ENCODE measurements around the gene AKAP8.

The AKAP8 gene

GRCh38 chr19:15316498-15316897, 63.1 kb downstream of the AKAP8 start:
- H3K4me1 ChIP-seq (ENCODE audit: insufficient read depth, low read length, poor library complexity, severe bottlenecking): peaks cover 2% of the 10 kb centered on the region

GRCh38 chr19:15315101-15315500, 64.5 kb downstream of the AKAP8 start:
- H3F3A ChIP-seq (ENCODE audit: low read depth): no peaks in the 10 kb centered on the region
- no peak overlapping the region for H3K4me2 ChIP-seq (ENCODE audit: low read depth, low read length, poor library complexity, severe bottlenecking)

More at GRCh38 chr19:15316498-15316897, 63.1 kb downstream of the AKAP8 start:
- Histone ChIP-seq H2AFZ (ENCODE audit: low read length) (no peak overlapping the region), H3K4me2 (ENCODE audit: low read depth, low read length, poor library complexity, severe bottlenecking) (no peak overlapping the region), H3K79me2 (ENCODE audit: insufficient read depth, low read length) (peaks cover 100% of the 10 kb centered on the region), H3K9me3 (ENCODE audit: insufficient read depth, low read depth, low read length) (no peaks in the 10 kb centered on the region), H3K4me3 (ENCODE audit: low read length, poor library complexity, severe bottlenecking) (no peak overlapping the region), H4K20me1 (ENCODE audit: insufficient read depth, low read length, poor library complexity, severe bottlenecking) (peaks cover 94% of the 10 kb centered on the region), H3K36me3 (ENCODE audit: insufficient read depth, low read length) (0 out of 2 replicates have a peak, but pooled peaks cover 4% of the 10 kb centered on the region), H3K9ac (ENCODE audit: low read depth, low read length, poor library complexity, severe bottlenecking) (no peak overlapping the region), H3K9me2 (replicated peaks; ENCODE audit: low read depth, low read length) (no peaks in the 10 kb centered on the region), H3F3A (ENCODE audit: low read depth) (no peaks in the 10 kb centered on the region), H3K27me3 (ENCODE audit: insufficient read depth, low read length, poor library complexity, severe bottlenecking) (no peaks in the 10 kb centered on the region)
- no peak for TF ChIP-seq EZH2phosphoT487 (IDR thresholded peaks at IDR 0.05; ENCODE audit: borderline replicate concordance)
- no peak for TF ChIP-seq CTCF (conservative IDR thresholded peaks at IDR 0.05; ENCODE audit: low read length)

GRCh38 chr19:15313649-15314279, 65.8 kb downstream of the AKAP8 start:
- H3K9ac ChIP-seq (ENCODE audit: low read depth, low read length, poor library complexity, severe bottlenecking): no peak overlapping the region
- H4K20me1 ChIP-seq (ENCODE audit: insufficient read depth, low read length, poor library complexity, severe bottlenecking): peaks cover 90% of the 10 kb centered on the region
- TF ChIP-seq EZH2phosphoT487 (IDR thresholded peaks at IDR 0.05; ENCODE audit: borderline replicate concordance): no peak
- no peak for TF ChIP-seq CTCF (conservative IDR thresholded peaks at IDR 0.05; ENCODE audit: low read length)
- no peaks in the 10 kb centered on the region for H3K9me2 ChIP-seq (replicated peaks; ENCODE audit: low read depth, low read length)
- no peak overlapping the region for H3K4me2 ChIP-seq (ENCODE audit: low read depth, low read length, poor library complexity, severe bottlenecking)
- no peak overlapping the region for H3K4me3 ChIP-seq (ENCODE audit: low read length, poor library complexity, severe bottlenecking)
- no peaks in the 10 kb centered on the region for H3K4me1 ChIP-seq (ENCODE audit: insufficient read depth, low read length, poor library complexity, severe bottlenecking)
- no peaks in the 10 kb centered on the region for H3F3A ChIP-seq (ENCODE audit: low read depth)
- no peaks in the 10 kb centered on the region for H3K27me3 ChIP-seq (ENCODE audit: insufficient read depth, low read length, poor library complexity, severe bottlenecking)
- no peak overlapping the region for H2AFZ ChIP-seq (ENCODE audit: low read length)
- H3K79me2 ChIP-seq (ENCODE audit: insufficient read depth, low read length): peaks cover 100% of the 10 kb centered on the region
- no peaks in the 10 kb centered on the region for H3K9me3 ChIP-seq (ENCODE audit: insufficient read depth, low read depth, low read length)
- 0 out of 2 replicates have a peak, but pooled peaks cover 4% of the 10 kb centered on the region for H3K36me3 ChIP-seq (ENCODE audit: insufficient read depth, low read length)

More at GRCh38 chr19:15315101-15315500, 64.5 kb downstream of the AKAP8 start:
- Histone ChIP-seq H3K9me2 (replicated peaks; ENCODE audit: low read depth, low read length) (no peaks in the 10 kb centered on the region), H3K36me3 (ENCODE audit: insufficient read depth, low read length) (0 out of 2 replicates have a peak, but pooled peaks cover 4% of the 10 kb centered on the region), H3K9me3 (ENCODE audit: insufficient read depth, low read depth, low read length) (no peaks in the 10 kb centered on the region), H4K20me1 (ENCODE audit: insufficient read depth, low read length, poor library complexity, severe bottlenecking) (peaks cover 92% of the 10 kb centered on the region), H3K4me3 (ENCODE audit: low read length, poor library complexity, severe bottlenecking) (no peak overlapping the region), H3K27me3 (ENCODE audit: insufficient read depth, low read length, poor library complexity, severe bottlenecking) (no peaks in the 10 kb centered on the region), H3K9ac (ENCODE audit: low read depth, low read length, poor library complexity, severe bottlenecking) (no peak overlapping the region), H3K4me1 (ENCODE audit: insufficient read depth, low read length, poor library complexity, severe bottlenecking) (no peaks in the 10 kb centered on the region), H3K79me2 (ENCODE audit: insufficient read depth, low read length) (peaks cover 100% of the 10 kb centered on the region), H2AFZ (ENCODE audit: low read length) (no peak overlapping the region)
- TF ChIP-seq EZH2phosphoT487 (IDR thresholded peaks at IDR 0.05; ENCODE audit: borderline replicate concordance): no peak
- no peak for TF ChIP-seq CTCF (conservative IDR thresholded peaks at IDR 0.05; ENCODE audit: low read length)

Measured in Loucy (cell line).